Neural progenitor cell (in vitro differentiated cells): ENCODE measurements around the gene RAB11FIP3.

Source experiments
- CTCF ChIP-seq: fragments of 200-600 bp; sonication (generic); IDR thresholded peaks from 2 replicates; pipeline ENCODE4 v1.5.1; 2017; ENCODE audit warnings: antibody characterized with exemption, mild to moderate bottlenecking
- EZH2 ChIP-seq: fragments of 200-600 bp; sonication (generic); IDR thresholded peaks from 2 replicates; pipeline ENCODE4 v1.6.1; 2017; ENCODE audit warnings: antibody characterized with exemption, mild to moderate bottlenecking, moderate library complexity
- EZH2phosphoT487 ChIP-seq: fragments of 200-600 bp; sonication (generic); IDR thresholded peaks from 2 replicates; pipeline ENCODE4 v1.6.1; 2017; ENCODE audit warnings: antibody characterized with exemption

GRCh38 chr16:534856-535445 lies 109.5 kb downstream of the RAB11FIP3 start:
- TF ChIP-seq CTCF (no peak), EZH2 (no peak), EZH2phosphoT487 (no peak)
